Loucy (cell line): Measurements from ENCODE around the gene VWA5B1.

Experiments used
- H2AFZ ChIP-seq: fragments of 200-600 bp; sonication (generic); 2 replicates; pipeline ENCODE4 v1.6.0; 2016; ENCODE audit warnings: antibody characterized with exemption, mild to moderate bottlenecking, low read length, moderate library complexity
- H3F3A ChIP-seq: fragments of 200-600 bp; 2 replicates; pipeline ENCODE4 v1.6.0; 2016; ENCODE audit warnings: antibody characterized with exemption, low read depth, mild to moderate bottlenecking
- H3K27me3 ChIP-seq: fragments of 200-600 bp; sonication (generic); 2 replicates; pipeline ENCODE4 v1.6.1; 2014; ENCODE audit warnings: low read length, mild to moderate bottlenecking; ENCODE audit not compliant: insufficient read depth, poor library complexity, severe bottlenecking
- H3K36me3 ChIP-seq: fragments of 200-600 bp; sonication (generic); 2 replicates; pipeline ENCODE4 v1.6.1; 2016; ENCODE audit warnings: low read length; ENCODE audit not compliant: insufficient read depth
- H3K4me1 ChIP-seq: fragments of 200-600 bp; sonication (generic); 2 replicates; pipeline ENCODE4 v1.5.1; 2014; ENCODE audit warnings: low read length, mild to moderate bottlenecking; ENCODE audit not compliant: insufficient read depth, poor library complexity, severe bottlenecking
- H3K4me2 ChIP-seq: fragments of 200-600 bp; sonication (generic); 2 replicates; pipeline ENCODE4 v1.6.0; 2014; ENCODE audit warnings: antibody characterized with exemption, low read length, low read depth, mild to moderate bottlenecking; ENCODE audit not compliant: poor library complexity, severe bottlenecking
- H3K4me3 ChIP-seq: fragments of 200-600 bp; sonication (generic); 2 replicates; pipeline ENCODE4 v1.5.1; 2014; ENCODE audit warnings: low read length, mild to moderate bottlenecking, mixed read lengths; ENCODE audit not compliant: poor library complexity, severe bottlenecking
- H3K79me2 ChIP-seq: fragments of 200-600 bp; sonication (generic); 2 replicates; pipeline ENCODE4 v1.6.1; 2014; ENCODE audit warnings: low read length; ENCODE audit not compliant: insufficient read depth
- H3K9ac ChIP-seq: fragments of 200-600 bp; sonication (generic); 2 replicates; pipeline ENCODE4 v1.6.0; 2014; ENCODE audit warnings: mild to moderate bottlenecking, low read depth, low read length, moderate library complexity; ENCODE audit not compliant: poor library complexity, severe bottlenecking
- H3K9me2 ChIP-seq: fragments of 200-600 bp; sonication (generic); replicated peaks from 2 replicates; pipeline ENCODE4 v1.6.1; 2016; ENCODE audit warnings: low read depth, low read length, mixed read lengths
- H3K9me3 ChIP-seq: fragments of 200-600 bp; sonication (generic); 2 replicates; pipeline ENCODE4 v1.6.1; 2014; ENCODE audit warnings: mild to moderate bottlenecking, antibody characterized with exemption, low read length, low read depth; ENCODE audit not compliant: insufficient read depth
- H4K20me1 ChIP-seq: fragments of 200-600 bp; sonication (generic); 2 replicates; pipeline ENCODE4 v1.6.0; 2014; ENCODE audit warnings: antibody characterized with exemption, low read length, mild to moderate bottlenecking; ENCODE audit not compliant: insufficient read depth, poor library complexity, severe bottlenecking
- EZH2phosphoT487 ChIP-seq: fragments of 200-600 bp; IDR thresholded peaks from 2 replicates; pipeline ENCODE4 v1.6.1; 2018; ENCODE audit warnings: antibody characterized with exemption, mild to moderate bottlenecking, moderate library complexity, borderline replicate concordance
- TF ChIP-seq, protein P1 (sequence below): fragments of 200-600 bp; sonication (generic); conservative IDR thresholded peaks from 2 replicates; pipeline ENCODE4 v1.5.1; 2014; ENCODE audit warnings: mild to moderate bottlenecking, antibody characterized with exemption, low read length

Gene VWA5B1

DNA sequence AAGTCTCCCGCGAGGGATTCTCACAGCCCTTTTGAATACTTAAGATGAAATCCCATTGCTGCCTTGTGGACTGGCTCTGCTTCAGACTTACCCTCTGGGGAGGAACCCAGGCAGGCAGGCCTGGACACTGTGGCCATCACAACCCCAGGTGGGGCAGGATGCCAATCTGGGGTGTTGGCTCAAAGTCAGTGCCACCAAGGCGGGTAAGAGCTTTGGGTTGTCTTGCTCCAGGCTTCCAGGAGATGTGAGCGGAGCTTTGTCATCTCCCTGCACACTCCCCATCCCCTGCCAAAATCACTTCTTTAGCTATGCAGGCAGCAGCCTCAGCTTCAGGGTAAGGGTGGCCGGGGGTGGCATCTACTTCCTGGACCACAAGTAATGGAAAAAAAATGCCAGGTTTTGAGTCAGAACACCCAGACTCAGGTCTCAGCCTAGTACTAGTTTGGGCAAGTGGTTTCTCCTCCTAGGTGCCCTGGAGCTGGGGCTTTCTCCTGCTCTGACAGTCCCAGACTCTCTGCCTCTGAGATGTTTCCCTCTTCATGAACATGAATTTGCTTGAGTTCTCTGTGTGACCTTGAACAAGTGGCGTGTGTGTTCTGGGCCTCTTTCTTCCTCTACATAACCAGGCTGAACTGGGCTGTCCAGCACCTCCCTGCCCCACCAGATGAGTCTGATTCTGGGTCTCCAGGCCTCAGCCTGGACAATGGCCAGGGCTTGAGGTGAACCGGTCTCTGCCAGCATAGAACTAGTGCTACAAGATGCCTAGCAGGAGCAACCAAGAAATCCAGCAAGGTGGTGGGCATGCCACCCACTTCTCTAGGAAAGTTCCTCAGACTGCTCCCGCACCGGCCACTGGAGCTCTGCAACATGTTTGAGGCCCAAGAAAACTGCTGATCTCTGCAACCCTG, 65.4 kb downstream of the VWA5B1 start:
- H3K4me3 ChIP-seq: no peak overlapping the region
- no peaks in the 10 kb centered on the region for H3K36me3 ChIP-seq
- no peaks in the 10 kb centered on the region for H3K9me3 ChIP-seq
- H2AFZ ChIP-seq: no peak overlapping the region
- no peak overlapping the region for H3K9ac ChIP-seq
- no peak overlapping the region for H3K4me2 ChIP-seq
- no peaks in the 10 kb centered on the region for H4K20me1 ChIP-seq
- H3K27me3 ChIP-seq: no peaks in the 10 kb centered on the region
- no peaks in the 10 kb centered on the region for H3K79me2 ChIP-seq
- no peaks in the 10 kb centered on the region for H3K9me2 ChIP-seq
- H3F3A ChIP-seq: no peaks in the 10 kb centered on the region
- H3K4me1 ChIP-seq: no peaks in the 10 kb centered on the region
- TF ChIP-seq, protein P1, sequence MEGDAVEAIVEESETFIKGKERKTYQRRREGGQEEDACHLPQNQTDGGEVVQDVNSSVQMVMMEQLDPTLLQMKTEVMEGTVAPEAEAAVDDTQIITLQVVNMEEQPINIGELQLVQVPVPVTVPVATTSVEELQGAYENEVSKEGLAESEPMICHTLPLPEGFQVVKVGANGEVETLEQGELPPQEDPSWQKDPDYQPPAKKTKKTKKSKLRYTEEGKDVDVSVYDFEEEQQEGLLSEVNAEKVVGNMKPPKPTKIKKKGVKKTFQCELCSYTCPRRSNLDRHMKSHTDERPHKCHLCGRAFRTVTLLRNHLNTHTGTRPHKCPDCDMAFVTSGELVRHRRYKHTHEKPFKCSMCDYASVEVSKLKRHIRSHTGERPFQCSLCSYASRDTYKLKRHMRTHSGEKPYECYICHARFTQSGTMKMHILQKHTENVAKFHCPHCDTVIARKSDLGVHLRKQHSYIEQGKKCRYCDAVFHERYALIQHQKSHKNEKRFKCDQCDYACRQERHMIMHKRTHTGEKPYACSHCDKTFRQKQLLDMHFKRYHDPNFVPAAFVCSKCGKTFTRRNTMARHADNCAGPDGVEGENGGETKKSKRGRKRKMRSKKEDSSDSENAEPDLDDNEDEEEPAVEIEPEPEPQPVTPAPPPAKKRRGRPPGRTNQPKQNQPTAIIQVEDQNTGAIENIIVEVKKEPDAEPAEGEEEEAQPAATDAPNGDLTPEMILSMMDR: no peak
- no peak for TF ChIP-seq EZH2phosphoT487

DNA sequence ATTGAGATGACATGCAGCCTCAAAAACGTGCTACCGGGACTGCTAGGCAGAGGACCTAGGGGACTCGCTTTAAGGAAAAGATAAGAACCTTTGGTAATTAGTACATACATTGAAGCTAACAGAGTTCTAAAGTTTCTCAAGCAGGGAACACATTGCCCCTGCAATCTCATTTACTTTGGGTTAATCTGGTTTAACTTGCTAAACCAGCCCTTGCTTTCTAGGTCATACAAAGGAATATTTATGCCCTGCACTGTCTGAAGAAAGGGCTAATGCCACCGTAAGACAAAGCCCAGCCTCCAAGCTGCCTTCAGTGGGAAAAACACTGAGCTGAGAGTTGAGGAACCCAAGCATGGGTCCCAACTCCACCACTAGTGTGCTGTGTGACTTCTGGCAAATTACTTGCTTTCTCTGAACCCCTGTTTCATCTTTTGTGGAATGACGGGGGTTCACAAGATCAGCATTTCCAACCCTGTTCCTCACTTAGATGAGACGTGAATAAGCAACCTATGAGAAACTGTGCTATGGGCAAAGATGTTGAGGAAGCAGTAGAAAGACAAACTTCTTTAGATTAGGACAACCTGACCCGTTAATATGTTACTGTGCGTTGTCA, 66.3 kb downstream of the VWA5B1 start:
- Histone ChIP-seq H3K27me3 (no peaks in the 10 kb centered on the region), H3K4me2 (no peak overlapping the region), H4K20me1 (no peaks in the 10 kb centered on the region)

DNA sequence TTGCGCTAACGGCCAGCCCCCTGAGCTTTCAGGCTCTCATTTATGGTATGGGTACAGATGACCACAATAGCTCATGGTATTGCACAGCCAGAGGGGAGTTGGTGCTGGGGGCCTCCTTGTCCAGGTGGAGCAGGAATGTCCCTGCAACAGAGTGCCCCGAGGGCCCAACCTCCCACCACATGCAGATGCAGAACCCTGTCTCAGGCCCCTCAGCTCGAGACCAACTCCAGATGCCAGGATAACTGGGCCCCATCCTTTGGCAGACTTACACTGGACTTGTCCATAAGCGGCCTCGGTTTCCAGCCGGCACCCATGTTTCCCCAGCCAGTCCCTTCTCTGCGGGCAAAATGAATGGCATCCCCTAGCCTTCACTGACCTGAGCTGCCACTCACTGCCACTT, 67.1 kb downstream of the VWA5B1 start:
- Histone ChIP-seq H3K27me3 (no peaks in the 10 kb centered on the region), H3K4me3 (no peak overlapping the region), H3K9me2 (no peaks in the 10 kb centered on the region), H4K20me1 (no peaks in the 10 kb centered on the region), H3F3A (no peaks in the 10 kb centered on the region), H3K4me1 (no peaks in the 10 kb centered on the region), H3K9me3 (no peaks in the 10 kb centered on the region), H3K4me2 (no peak overlapping the region), H3K9ac (no peak overlapping the region), H3K79me2 (no peaks in the 10 kb centered on the region), H2AFZ (no peak overlapping the region), H3K36me3 (no peaks in the 10 kb centered on the region)
- TF ChIP-seq, protein P1: no peak
- no peak for TF ChIP-seq EZH2phosphoT487

More for the DNA sequence above, 66.3 kb downstream of the VWA5B1 start:
- no peak overlapping the region for H3K4me3 ChIP-seq
- no peaks in the 10 kb centered on the region for H3F3A ChIP-seq
- H3K9me2 ChIP-seq: no peaks in the 10 kb centered on the region
- H2AFZ ChIP-seq: no peak overlapping the region
- no peaks in the 10 kb centered on the region for H3K36me3 ChIP-seq
- no peak for TF ChIP-seq EZH2phosphoT487
- TF ChIP-seq, protein P1: no peak
- H3K9me3 ChIP-seq: no peaks in the 10 kb centered on the region
- no peaks in the 10 kb centered on the region for H3K79me2 ChIP-seq
- H3K4me1 ChIP-seq: no peaks in the 10 kb centered on the region
- no peak overlapping the region for H3K9ac ChIP-seq
